ENCODE data around the gene ZAP70.

DNA sequence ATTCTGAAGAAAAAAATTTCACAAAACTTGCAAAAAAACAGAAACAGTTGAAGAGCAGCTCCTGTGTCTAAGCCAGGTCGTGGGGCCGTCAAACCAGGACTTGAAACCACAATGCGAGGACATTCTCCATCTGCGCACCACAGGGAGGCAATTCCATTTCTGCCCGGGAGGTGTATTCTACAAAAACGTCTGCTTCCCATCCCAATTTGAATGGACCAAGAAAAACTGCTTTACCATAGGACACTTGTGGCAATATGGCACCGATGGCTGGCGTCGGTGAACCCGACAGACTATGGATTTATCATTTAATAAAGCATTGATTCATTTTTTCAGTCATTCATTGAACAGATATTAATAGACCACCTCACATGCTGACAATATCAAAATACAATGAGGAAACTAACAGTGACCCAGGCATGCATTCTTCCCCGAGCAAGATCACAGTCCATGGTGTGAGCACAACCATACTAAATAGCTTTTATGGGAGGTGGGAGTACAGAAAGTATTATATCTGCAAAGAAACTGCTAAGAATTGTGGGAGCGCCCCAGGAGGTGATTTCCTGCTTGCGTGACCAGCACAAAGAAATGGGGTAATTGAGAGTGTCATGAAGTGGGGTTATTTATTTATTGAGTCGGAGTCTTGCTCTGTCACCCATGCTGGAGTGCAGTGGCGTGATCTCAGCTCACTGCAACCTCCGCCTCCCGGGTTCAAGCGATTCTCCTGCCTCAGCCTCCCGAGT, 10.5 kb upstream of the ZAP70 start:
- TF ChIP-seq GATA2 (IDR thresholded peaks at IDR 0.05; ENCODE audit: low read depth, low read length) (no peak), GATA3 (IDR thresholded peaks at IDR 0.05; ENCODE audit: low read depth, low read length) (no peak)

All from SH-SY5Y (cell line).